Measurements from ENCODE around the gene CEP170B. TPM values are rescaled to one million over a fixed set of nuclear protein-coding genes. Genes with fewer than 3 reads are reported as not detected.
A peak's percentile ranks its signal among the peaks of the same experiment; 100 is the strongest.
"Not testable (repeated sequence)": the region's sequence is repeated elsewhere in the genome, so short reads cannot be mapped to it uniquely, and the experiment has no call there.

Gene CEP170B
- total RNA-seq, 2 donors from 2014 or later = 6.1 to 7.9 TPM

- peak in 1 of 2 donors; percentile 55 for ATAC-seq (replicated peaks in 1 of 2)
These were observed 17.4 kb downstream of the CEP170B start for GRCh38 chr14:104882325-104882973.

GRCh38 chr14:104882991-104883660, 18.1 kb downstream of the CEP170B start:
- H3K9me3 Mint-ChIP-seq = no peaks in the 10 kb centered on the region
- H3K4me1 Mint-ChIP-seq (ENCODE audit: low read depth) = no peaks in the 10 kb centered on the region
- H3K36me3 Mint-ChIP-seq (ENCODE audit: insufficient read depth in 2 of 2) = no peaks in the 10 kb centered on the region
- H3K27ac Mint-ChIP-seq = no peak overlapping the region
- no peak for ATAC-seq (replicated peaks in 1 of 2)
- H3K4me3 Mint-ChIP-seq = no peak overlapping the region
- no peaks in the 10 kb centered on the region for H3K27me3 Mint-ChIP-seq (ENCODE audit: low read depth)
- no peak for DNase-seq

More at GRCh38 chr14:104882325-104882973, 17.4 kb downstream of the CEP170B start:
- Mint-ChIP-seq H3K9me3 (no peaks in the 10 kb centered on the region), H3K4me1 (ENCODE audit: low read depth) (no peaks in the 10 kb centered on the region), H3K36me3 (ENCODE audit: insufficient read depth in 2 of 2) (no peaks in the 10 kb centered on the region), H3K27me3 (ENCODE audit: low read depth) (no peaks in the 10 kb centered on the region), H3K4me3 (no peak overlapping the region), H3K27ac (no peak overlapping the region)
- no peak for DNase-seq

- no peak for ATAC-seq (replicated peaks in 1 of 2)
- H3K27me3 Mint-ChIP-seq (ENCODE audit: low read depth) = no peaks in the 10 kb centered on the region
- no peak for DNase-seq
- H3K4me1 Mint-ChIP-seq (ENCODE audit: low read depth) = no peaks in the 10 kb centered on the region
- H3K4me3 Mint-ChIP-seq = no peak overlapping the region
- H3K36me3 Mint-ChIP-seq (ENCODE audit: insufficient read depth in 2 of 2) = no peaks in the 10 kb centered on the region
- H3K27ac Mint-ChIP-seq = no peak overlapping the region
- no peaks in the 10 kb centered on the region for H3K9me3 Mint-ChIP-seq
These were observed 18.8 kb downstream of the CEP170B start for GRCh38 chr14:104883681-104884361.

GRCh38 chr14:104884381-104884780, 19.3 kb downstream of the CEP170B start:
- H3K4me1 Mint-ChIP-seq (ENCODE audit: low read depth); H3K4me3 Mint-ChIP-seq; ATAC-seq (replicated peaks in 1 of 2): not testable (repeated sequence)

GRCh38 chr14:104885031-104885972, 20.2 kb downstream of the CEP170B start:
- no peak overlapping the region for H3K4me3 Mint-ChIP-seq
- no peaks in the 10 kb centered on the region for H3K9me3 Mint-ChIP-seq
- no peak for ATAC-seq (replicated peaks in 1 of 2)
- H3K27ac Mint-ChIP-seq = no peak overlapping the region
- no peak for DNase-seq
- no peaks in the 10 kb centered on the region for H3K4me1 Mint-ChIP-seq (ENCODE audit: low read depth)
- no peaks in the 10 kb centered on the region for H3K36me3 Mint-ChIP-seq (ENCODE audit: insufficient read depth in 2 of 2)
- H3K27me3 Mint-ChIP-seq (ENCODE audit: low read depth) = no peaks in the 10 kb centered on the region

More at GRCh38 chr14:104884381-104884780, 19.3 kb downstream of the CEP170B start:
- DNase-seq; H3K9me3 Mint-ChIP-seq; H3K27me3 Mint-ChIP-seq (ENCODE audit: low read depth); H3K27ac Mint-ChIP-seq; H3K36me3 Mint-ChIP-seq (ENCODE audit: insufficient read depth in 2 of 2): not testable (repeated sequence)

GRCh38 chr14:104885973-104886689, 21.1 kb downstream of the CEP170B start:
- ATAC-seq (replicated peaks in 1 of 2) = no peak
- no peak for DNase-seq
- H3K4me3 Mint-ChIP-seq = no peak overlapping the region
- H3K4me1 Mint-ChIP-seq (ENCODE audit: low read depth) = no peaks in the 10 kb centered on the region
- no peaks in the 10 kb centered on the region for H3K27me3 Mint-ChIP-seq (ENCODE audit: low read depth)
- no peaks in the 10 kb centered on the region for H3K9me3 Mint-ChIP-seq
- no peaks in the 10 kb centered on the region for H3K36me3 Mint-ChIP-seq (ENCODE audit: insufficient read depth in 2 of 2)
- H3K27ac Mint-ChIP-seq = no peak overlapping the region

- Mint-ChIP-seq H3K9me3 (no peaks in the 10 kb centered on the region), H3K27me3 (ENCODE audit: low read depth) (no peaks in the 10 kb centered on the region), H3K4me3 (no peak overlapping the region), H3K36me3 (ENCODE audit: insufficient read depth in 2 of 2) (no peaks in the 10 kb centered on the region), H3K27ac (no peak overlapping the region), H3K4me1 (ENCODE audit: low read depth) (no peaks in the 10 kb centered on the region)
- no peak for DNase-seq
- ATAC-seq (replicated peaks in 1 of 2) = no peak
These were observed 21.9 kb downstream of the CEP170B start for GRCh38 chr14:104886690-104887622.

GRCh38 chr14:104887623-104888488, 22.8 kb downstream of the CEP170B start:
- no peak for DNase-seq
- no peak overlapping the region for H3K27ac Mint-ChIP-seq
- H3K36me3 Mint-ChIP-seq (ENCODE audit: insufficient read depth in 2 of 2) = no peaks in the 10 kb centered on the region
- H3K27me3 Mint-ChIP-seq (ENCODE audit: low read depth) = no peaks in the 10 kb centered on the region
- no peaks in the 10 kb centered on the region for H3K9me3 Mint-ChIP-seq
- no peaks in the 10 kb centered on the region for H3K4me1 Mint-ChIP-seq (ENCODE audit: low read depth)
- no peak overlapping the region for H3K4me3 Mint-ChIP-seq
- peak in 1 of 2 donors; percentile 11 for ATAC-seq (replicated peaks in 1 of 2)

GRCh38 chr14:104888489-104889374, 23.7 kb downstream of the CEP170B start:
- no peak overlapping the region for H3K4me3 Mint-ChIP-seq
- H3K27me3 Mint-ChIP-seq (ENCODE audit: low read depth) = no peaks in the 10 kb centered on the region
- ATAC-seq (replicated peaks in 1 of 2) (no peak), DNase-seq (peak in 1 of 2 donors; percentile 0)
- H3K9me3 Mint-ChIP-seq = no peaks in the 10 kb centered on the region
- H3K36me3 Mint-ChIP-seq (ENCODE audit: insufficient read depth in 2 of 2) = no peaks in the 10 kb centered on the region
- H3K4me1 Mint-ChIP-seq (ENCODE audit: low read depth) = no peaks in the 10 kb centered on the region
- H3K27ac Mint-ChIP-seq = no peak overlapping the region

- Mint-ChIP-seq H3K27me3 (ENCODE audit: low read depth) (no peaks in the 10 kb centered on the region), H3K4me3 (no peak overlapping the region), H3K27ac (no peak overlapping the region), H3K9me3 (no peaks in the 10 kb centered on the region), H3K4me1 (ENCODE audit: low read depth) (no peaks in the 10 kb centered on the region), H3K36me3 (ENCODE audit: insufficient read depth in 2 of 2) (no peaks in the 10 kb centered on the region)
- DNase-seq (no peak), ATAC-seq (replicated peaks in 1 of 2) (no peak)
These were observed 24.3 kb downstream of the CEP170B start for GRCh38 chr14:104889375-104889757.

Data from activated T-cell treated with anti-CD3 and anti-CD28 coated beads, Interleukin-2, amount 50 U/mL, for 72 hours (primary cell).